Transverse colon (tissue), 3 donors: ENCODE results near the gene TAB3.

Source experiments
- EP300 ChIP-seq: sonication (generic); formaldehyde crosslinking; IDR thresholded peaks from one replicate; pipeline ENCODE4 v1.6.1; 2017; ENCODE audit warnings: antibody characterized with exemption, low read depth
- POLR2A ChIP-seq: fragments of 450-650 bp; IDR thresholded peaks from one replicate; pipeline ENCODE4 v1.6.1; 2016; ENCODE audit warnings: antibody characterized with exemption, mild to moderate bottlenecking, moderate library complexity
- TF ChIP-seq, protein P1 (sequence below), 5 experiments: fragments of 200-600 bp in 3 of 5; fragments of 450-650 bp in 2 of 5; sonication (generic) in 3 of 5; IDR thresholded peaks; 1 replicate in 2 of 5; 2 replicates in 3 of 5; pipeline ENCODE4 v1.5.1; 2016 to 2017; ENCODE audit warnings: antibody characterized with exemption in 5 of 5, inconsistent platforms in 3 of 5, mild to moderate bottlenecking in 2 of 5, moderate library complexity in 1 of 5

DNA sequence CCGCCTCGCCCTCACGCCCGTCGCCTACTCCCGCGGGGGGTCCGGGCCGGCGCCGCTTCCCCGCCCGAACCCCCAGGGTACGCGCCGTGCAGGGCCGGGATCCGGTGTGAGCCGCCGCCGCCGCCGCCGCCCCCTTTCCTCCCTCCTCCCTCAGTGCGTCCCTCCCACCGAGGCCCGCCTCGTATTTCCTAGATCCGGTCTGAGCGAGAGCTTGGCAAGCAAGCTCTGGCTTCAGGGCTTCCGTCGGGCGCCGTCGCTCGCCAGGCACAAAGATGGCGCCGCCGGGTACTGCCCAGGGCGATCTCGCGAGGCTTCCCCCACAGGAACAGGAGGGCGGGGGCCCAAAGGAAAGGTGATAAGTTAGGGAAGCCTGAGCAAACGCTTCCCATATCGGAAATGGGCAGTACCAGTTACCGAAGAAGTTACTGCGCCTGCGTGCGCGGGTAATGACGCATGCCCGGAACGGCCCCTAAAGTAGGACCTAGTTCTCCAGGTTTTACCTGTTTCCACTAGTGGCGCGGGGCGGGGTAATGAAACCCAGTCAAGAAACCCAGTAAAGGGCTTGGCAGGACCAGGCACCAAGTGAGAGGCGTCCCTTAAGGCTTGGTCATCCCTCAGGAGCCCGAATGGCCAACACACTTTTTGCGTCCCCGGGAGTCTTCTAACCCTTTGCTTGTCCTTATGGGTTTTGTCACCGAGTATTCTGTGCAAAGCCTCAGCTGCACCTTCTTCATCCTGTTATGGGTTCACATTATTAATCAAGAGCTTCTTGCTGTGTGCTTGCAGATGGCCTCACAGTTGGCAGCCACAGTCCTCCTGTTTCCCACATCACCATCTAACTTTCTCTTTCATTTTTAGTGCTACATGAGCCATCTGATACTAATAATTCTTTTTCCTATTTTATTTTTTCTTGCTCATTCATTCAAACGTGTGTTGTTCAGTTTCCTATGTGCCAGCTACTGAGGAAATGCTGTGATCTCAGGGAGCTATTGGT, at the start of gene TAB3:
- TF ChIP-seq POLR2A, result peak; percentile 28
- TF ChIP-seq, protein P1, sequence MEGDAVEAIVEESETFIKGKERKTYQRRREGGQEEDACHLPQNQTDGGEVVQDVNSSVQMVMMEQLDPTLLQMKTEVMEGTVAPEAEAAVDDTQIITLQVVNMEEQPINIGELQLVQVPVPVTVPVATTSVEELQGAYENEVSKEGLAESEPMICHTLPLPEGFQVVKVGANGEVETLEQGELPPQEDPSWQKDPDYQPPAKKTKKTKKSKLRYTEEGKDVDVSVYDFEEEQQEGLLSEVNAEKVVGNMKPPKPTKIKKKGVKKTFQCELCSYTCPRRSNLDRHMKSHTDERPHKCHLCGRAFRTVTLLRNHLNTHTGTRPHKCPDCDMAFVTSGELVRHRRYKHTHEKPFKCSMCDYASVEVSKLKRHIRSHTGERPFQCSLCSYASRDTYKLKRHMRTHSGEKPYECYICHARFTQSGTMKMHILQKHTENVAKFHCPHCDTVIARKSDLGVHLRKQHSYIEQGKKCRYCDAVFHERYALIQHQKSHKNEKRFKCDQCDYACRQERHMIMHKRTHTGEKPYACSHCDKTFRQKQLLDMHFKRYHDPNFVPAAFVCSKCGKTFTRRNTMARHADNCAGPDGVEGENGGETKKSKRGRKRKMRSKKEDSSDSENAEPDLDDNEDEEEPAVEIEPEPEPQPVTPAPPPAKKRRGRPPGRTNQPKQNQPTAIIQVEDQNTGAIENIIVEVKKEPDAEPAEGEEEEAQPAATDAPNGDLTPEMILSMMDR (IDR thresholded peaks at IDR 0.05), result no peak
- no peak for TF ChIP-seq EP300
